ENCODE data around the gene UTP11.
"Not testable (repeated sequence)": the region's sequence is repeated elsewhere in the genome, so short reads cannot be mapped to it uniquely, and the experiment has no call there.

Gene UTP11

GRCh38 chr1:38031513-38031866 is 19.0 kb downstream of the UTP11 start:
- POLR2A ChIA-PET: no interaction called here
- CTCF ChIA-PET: no interaction called here
- DNase-seq (ENCODE audit: extremely low spot score): no peak
- TF ChIP-seq FOXK2 (IDR thresholded peaks at IDR 0.05) (no peak), CTBP1 (IDR thresholded peaks at IDR 0.05; ENCODE audit: borderline replicate concordance) (no peak), LEF1 (IDR thresholded peaks at IDR 0.05; ENCODE audit: borderline replicate concordance) (no peak), L3MBTL2 (conservative IDR thresholded peaks at IDR 0.05) (no peak), SUZ12 (IDR thresholded peaks at IDR 0.05) (no peak), SP1 (IDR thresholded peaks at IDR 0.05) (no peak), FOXA1 (IDR thresholded peaks at IDR 0.05) (no peak), BHLHE40 (IDR thresholded peaks at IDR 0.05; ENCODE audit: borderline replicate concordance) (no peak)

- CTCF ChIA-PET: interaction anchor here (0.6 kb wide), 1 partner anchor 202 kb away, joined by 7 read pairs; no protein-coding TSS in a partner anchor
- POLR2A ChIA-PET; DNase-seq (ENCODE audit: extremely low spot score): not testable (repeated sequence)
Measured at GRCh38 chr1:38032992-38033391, 20.5 kb downstream of the UTP11 start.

DNA sequence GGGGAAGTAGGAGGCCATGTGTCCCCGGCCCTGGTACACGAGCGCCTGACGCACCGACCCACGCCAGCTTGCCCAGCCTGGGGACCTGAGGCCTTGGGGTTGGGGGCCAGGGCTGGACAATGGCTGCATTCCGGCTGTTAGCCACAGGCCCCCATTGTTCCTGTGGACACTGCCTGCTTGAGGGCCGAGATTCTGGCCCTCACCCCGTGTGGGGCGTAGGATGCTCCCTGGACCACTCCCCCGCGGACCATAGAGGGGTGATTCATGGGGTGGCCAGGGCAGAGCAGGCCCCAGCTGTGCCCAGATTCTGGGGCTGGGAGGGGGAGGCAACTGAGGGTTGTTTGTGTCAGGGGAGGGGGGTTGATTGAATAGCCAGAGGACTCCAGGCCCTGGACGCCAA is 22.3 kb downstream of the UTP11 start:
- no peak for TF ChIP-seq FOXA1 (IDR thresholded peaks at IDR 0.05)
- no peak for TF ChIP-seq BHLHE40 (IDR thresholded peaks at IDR 0.05; ENCODE audit: borderline replicate concordance)
- no peak for TF ChIP-seq FOXM1 (IDR thresholded peaks at IDR 0.05; ENCODE audit: borderline replicate concordance)
- no peak for TF ChIP-seq SUZ12 (IDR thresholded peaks at IDR 0.05)
- no peak for TF ChIP-seq FOXK2 (IDR thresholded peaks at IDR 0.05)
- no peak for TF ChIP-seq L3MBTL2 (conservative IDR thresholded peaks at IDR 0.05)
- TF ChIP-seq HDGF (IDR thresholded peaks at IDR 0.05; ENCODE audit: borderline replicate concordance): no peak
- no peak for TF ChIP-seq LEF1 (IDR thresholded peaks at IDR 0.05; ENCODE audit: borderline replicate concordance)
- no peak for TF ChIP-seq ELF4 (IDR thresholded peaks at IDR 0.05)
- TF ChIP-seq CTBP1 (IDR thresholded peaks at IDR 0.05; ENCODE audit: borderline replicate concordance): no peak
- no peak for TF ChIP-seq PKNOX1 (IDR thresholded peaks at IDR 0.05)
- no peak for TF ChIP-seq ZNF384 (IDR thresholded peaks at IDR 0.05)
- TF ChIP-seq ARNT (IDR thresholded peaks at IDR 0.05): no peak
- TF ChIP-seq TARDBP (IDR thresholded peaks at IDR 0.05): no peak
- no peak for TF ChIP-seq NFRKB (IDR thresholded peaks at IDR 0.05)
- no peak for TF ChIP-seq SP1 (IDR thresholded peaks at IDR 0.05)
- CTCF ChIA-PET: no interaction called here
- no peak for DNase-seq (ENCODE audit: extremely low spot score)
- POLR2A ChIA-PET: no interaction called here

DNA sequence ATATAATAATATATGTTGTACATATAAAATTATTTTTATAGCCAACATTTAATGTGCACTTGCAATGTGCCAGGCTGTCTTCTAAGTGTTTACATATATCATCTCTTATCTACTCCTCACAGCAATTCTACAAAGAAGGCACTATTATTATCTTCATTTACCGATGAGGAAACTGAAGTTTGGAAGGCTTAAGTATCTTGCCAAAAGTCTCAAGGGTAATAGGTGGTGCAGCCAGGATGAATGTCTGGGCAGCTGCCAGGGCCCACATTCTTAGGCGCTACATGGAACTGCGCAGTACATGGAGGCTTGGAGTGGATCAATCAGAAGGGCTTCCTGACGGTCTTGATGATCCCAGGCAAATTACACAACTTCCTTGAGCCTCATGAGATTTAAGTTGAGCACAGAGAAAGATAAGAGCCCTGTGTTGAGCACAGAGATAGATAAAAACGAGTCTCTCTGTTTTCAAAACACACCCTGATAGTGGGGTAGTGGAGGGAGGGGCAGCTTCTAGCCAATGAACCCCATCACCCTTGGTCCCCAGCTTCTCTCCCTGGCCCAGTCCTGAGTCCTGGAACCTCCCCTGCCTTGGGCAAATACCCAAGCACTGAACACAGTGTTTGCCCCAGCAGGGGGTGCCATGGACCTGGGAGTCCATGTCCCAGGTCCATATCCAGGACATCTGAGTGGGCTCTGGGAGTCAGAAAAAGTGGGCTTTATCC is 24.8 kb downstream of the UTP11 start:
- no peak for DNase-seq (ENCODE audit: extremely low spot score)
- ChIA-PET POLR2A (interaction anchor here (1.6 kb wide), 1 partner anchor 10 kb away, joined by 4 read pairs; no protein-coding TSS in a partner anchor), CTCF (interaction anchor here (1.2 kb wide), 1 partner anchor 8 kb away, joined by 3 read pairs; no protein-coding TSS in a partner anchor)
- TF ChIP-seq NFRKB (IDR thresholded peaks at IDR 0.05): no peak
- no peak for TF ChIP-seq SP1 (IDR thresholded peaks at IDR 0.05)

- TF ChIP-seq FOXA1 (IDR thresholded peaks at IDR 0.05) (no peak), ZNF384 (IDR thresholded peaks at IDR 0.05) (no peak), BHLHE40 (IDR thresholded peaks at IDR 0.05; ENCODE audit: borderline replicate concordance) (no peak), SP1 (IDR thresholded peaks at IDR 0.05) (no peak), SUZ12 (IDR thresholded peaks at IDR 0.05) (no peak), NFRKB (IDR thresholded peaks at IDR 0.05) (no peak), FOXM1 (IDR thresholded peaks at IDR 0.05; ENCODE audit: borderline replicate concordance) (no peak), TARDBP (IDR thresholded peaks at IDR 0.05) (no peak), PKNOX1 (IDR thresholded peaks at IDR 0.05) (no peak), FOXK2 (IDR thresholded peaks at IDR 0.05) (no peak), CTBP1 (IDR thresholded peaks at IDR 0.05; ENCODE audit: borderline replicate concordance) (no peak), L3MBTL2 (conservative IDR thresholded peaks at IDR 0.05) (no peak), HDGF (IDR thresholded peaks at IDR 0.05; ENCODE audit: borderline replicate concordance) (no peak)
- no peak for DNase-seq (ENCODE audit: extremely low spot score)
- ChIA-PET POLR2A (no interaction called here), CTCF (interaction anchor here (0.6 to 1.0 kb wide), 3 partner anchors 9 to 156 kb away, joined by 3 to 4 read pairs (median 3); no protein-coding TSS in a partner anchor)
Measured at GRCh38 chr1:38038861-38039260, 26.3 kb downstream of the UTP11 start.

DNA sequence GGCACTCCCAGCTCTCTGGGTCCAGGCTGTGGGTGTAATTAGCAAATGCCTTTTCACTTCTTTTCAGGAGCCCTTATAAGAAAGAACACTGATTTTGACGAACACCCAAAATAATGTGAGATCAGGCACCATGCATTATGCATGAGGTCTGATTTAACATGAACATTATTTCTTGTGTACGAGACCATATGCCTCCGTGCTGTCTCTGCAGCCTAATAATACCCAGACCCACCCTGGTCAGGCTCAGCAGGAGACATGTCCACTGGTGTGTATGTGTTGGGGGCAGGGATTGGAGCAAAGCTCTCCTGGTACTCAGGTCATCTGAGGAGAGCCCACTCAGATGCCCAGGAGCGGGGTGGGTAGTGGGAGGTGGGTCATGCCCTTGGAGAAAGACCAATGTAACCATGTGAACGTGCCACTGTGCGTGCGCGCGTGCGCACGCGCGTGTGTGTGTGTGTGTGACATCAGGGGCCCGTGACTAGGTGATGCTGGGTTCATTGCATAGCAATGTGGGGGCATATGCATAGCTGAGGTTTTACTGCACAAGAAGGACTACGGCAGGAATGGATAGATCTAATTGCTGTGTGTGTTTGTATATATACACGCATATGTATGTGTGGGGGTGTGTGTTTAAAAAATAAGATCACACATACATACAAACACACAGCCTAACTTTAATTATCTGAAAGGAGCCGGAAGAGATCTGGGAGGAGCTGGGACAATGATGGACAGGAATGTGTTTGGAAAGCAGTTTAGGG is 27.0 kb downstream of the UTP11 start:
- no peak for DNase-seq (ENCODE audit: extremely low spot score)
- POLR2A ChIA-PET: no interaction called here
- CTCF ChIA-PET: interaction anchor here (0.6 to 1.3 kb wide), 3 partner anchors 11 to 436 kb away, joined by 3 to 5 read pairs (median 3); no protein-coding TSS in a partner anchor
- TF ChIP-seq ARNT (IDR thresholded peaks at IDR 0.05): no peak
- no peak for TF ChIP-seq SUZ12 (IDR thresholded peaks at IDR 0.05)
- no peak for TF ChIP-seq LEF1 (IDR thresholded peaks at IDR 0.05; ENCODE audit: borderline replicate concordance)
- TF ChIP-seq L3MBTL2 (conservative IDR thresholded peaks at IDR 0.05): no peak
- no peak for TF ChIP-seq CTBP1 (IDR thresholded peaks at IDR 0.05; ENCODE audit: borderline replicate concordance)
- no peak for TF ChIP-seq ZNF384 (IDR thresholded peaks at IDR 0.05)
- TF ChIP-seq SP1 (IDR thresholded peaks at IDR 0.05): no peak
- no peak for TF ChIP-seq PKNOX1 (IDR thresholded peaks at IDR 0.05)
- TF ChIP-seq NFRKB (IDR thresholded peaks at IDR 0.05): no peak
- no peak for TF ChIP-seq BHLHE40 (IDR thresholded peaks at IDR 0.05; ENCODE audit: borderline replicate concordance)
- TF ChIP-seq FOXK2 (IDR thresholded peaks at IDR 0.05): no peak
- no peak for TF ChIP-seq HDGF (IDR thresholded peaks at IDR 0.05; ENCODE audit: borderline replicate concordance)
- no peak for TF ChIP-seq TARDBP (IDR thresholded peaks at IDR 0.05)
- TF ChIP-seq ELF4 (IDR thresholded peaks at IDR 0.05): no peak
- TF ChIP-seq FOXA1 (IDR thresholded peaks at IDR 0.05): no peak
